Cardiac muscle cell (in vitro differentiated cells and primary cell): ENCODE data around the gene XRRA1. TPM values are rescaled to one million over a fixed set of nuclear protein-coding genes. Genes with fewer than 3 reads are reported as not detected.

Source experiments
- DNase-seq, 2 donors: peaks; one replicate each; pipeline versions ENCODE4 v3.0.0 to v3.0.0-alpha.2; 2010 to 2017; ENCODE audit warnings: low read depth in 1 of 2, low spot score in 1 of 2
- H3K27ac ChIP-seq: fragments of 200-600 bp; sonication (generic); 2 replicates; pipeline ENCODE4 v1.5.1; 2016
- H3K27me3 ChIP-seq: fragments of 200-600 bp; sonication (generic); 2 replicates; pipeline ENCODE4 v1.6.0; 2016; ENCODE audit warnings: control low read depth
- H3K36me3 ChIP-seq: fragments of 200-600 bp; sonication (generic); 2 replicates; pipeline ENCODE4 v1.5.1; 2016; ENCODE audit warnings: control low read depth
- H3K4me1 ChIP-seq: fragments of 200-600 bp; sonication (generic); 2 replicates; pipeline ENCODE4 v1.8.1; 2017; ENCODE audit warnings: low read depth, mild to moderate bottlenecking, mixed run types
- H3K4me3 ChIP-seq: fragments of 200-600 bp; sonication (generic); 2 replicates; pipeline ENCODE4 v1.5.1; 2016; ENCODE audit warnings: mild to moderate bottlenecking
- H3K9me3 ChIP-seq: fragments of 200-600 bp; sonication (generic); 2 replicates; pipeline ENCODE4 v1.5.1; 2017; ENCODE audit warnings: low read depth, mild to moderate bottlenecking, control low read depth
- polyA plus RNA-seq: library from polyadenylated mRNA; unstranded; fragments of >200 nt; fragmentation: Nextera tagmentation; extraction: Ambion mirVana; gene quantifications from 2 replicates; pipeline ENCODE4 v1.2.1, GENCODE V29; 2016
- total RNA-seq: library from RNA; depleted of rRNA; stranded (reverse); fragments of >200 nt; gene quantifications from 2 replicates; pipeline ENCODE4 v1.2.3, GENCODE V29; 2016
- TF ChIP-seq, protein P1 (sequence below): IDR thresholded peaks from 2 replicates; pipeline ENCODE4 v1.5.1; 2012; ENCODE audit warnings: low read depth, mild to moderate bottlenecking, low read length

The XRRA1 gene
- total and polyA plus RNA-seq, 2 experiments from 2014 or later, result 16.0 to 35.9 TPM

DNA sequence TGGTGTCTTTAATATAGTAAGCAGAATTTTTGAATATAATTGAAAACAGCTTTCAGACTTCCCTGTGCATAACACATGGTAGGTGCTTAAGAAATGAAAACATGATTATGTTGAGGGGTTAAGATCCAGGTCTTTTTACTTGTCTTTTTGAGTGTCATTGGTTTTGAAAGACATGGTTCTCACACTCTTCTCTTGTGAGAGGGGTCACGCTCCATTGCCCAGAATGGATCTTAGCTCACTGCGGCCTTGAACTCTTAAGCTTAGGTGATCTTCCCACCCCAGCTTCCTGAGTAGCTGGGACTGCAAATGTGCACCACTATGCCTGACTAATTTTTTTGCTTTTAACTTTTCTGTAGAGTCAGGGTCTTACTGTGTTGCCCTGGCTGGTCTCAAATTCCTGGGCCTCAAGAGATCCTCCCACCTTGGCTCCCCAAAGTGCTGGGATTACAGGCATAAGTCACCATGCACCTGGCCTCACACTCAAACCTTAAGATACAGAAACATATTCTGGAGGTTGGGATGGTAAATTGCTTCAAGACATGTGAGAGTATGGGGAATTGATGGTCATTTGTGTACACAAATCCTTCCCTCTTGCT lies 1.6 kb upstream of the XRRA1 start:
- TF ChIP-seq, protein P1, sequence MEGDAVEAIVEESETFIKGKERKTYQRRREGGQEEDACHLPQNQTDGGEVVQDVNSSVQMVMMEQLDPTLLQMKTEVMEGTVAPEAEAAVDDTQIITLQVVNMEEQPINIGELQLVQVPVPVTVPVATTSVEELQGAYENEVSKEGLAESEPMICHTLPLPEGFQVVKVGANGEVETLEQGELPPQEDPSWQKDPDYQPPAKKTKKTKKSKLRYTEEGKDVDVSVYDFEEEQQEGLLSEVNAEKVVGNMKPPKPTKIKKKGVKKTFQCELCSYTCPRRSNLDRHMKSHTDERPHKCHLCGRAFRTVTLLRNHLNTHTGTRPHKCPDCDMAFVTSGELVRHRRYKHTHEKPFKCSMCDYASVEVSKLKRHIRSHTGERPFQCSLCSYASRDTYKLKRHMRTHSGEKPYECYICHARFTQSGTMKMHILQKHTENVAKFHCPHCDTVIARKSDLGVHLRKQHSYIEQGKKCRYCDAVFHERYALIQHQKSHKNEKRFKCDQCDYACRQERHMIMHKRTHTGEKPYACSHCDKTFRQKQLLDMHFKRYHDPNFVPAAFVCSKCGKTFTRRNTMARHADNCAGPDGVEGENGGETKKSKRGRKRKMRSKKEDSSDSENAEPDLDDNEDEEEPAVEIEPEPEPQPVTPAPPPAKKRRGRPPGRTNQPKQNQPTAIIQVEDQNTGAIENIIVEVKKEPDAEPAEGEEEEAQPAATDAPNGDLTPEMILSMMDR, result no peak
- Histone ChIP-seq H3K27me3 (no peaks in the 10 kb centered on the region), H3K27ac (peak overlapping the region; percentile 5), H3K4me1 (peaks cover 24% of the 10 kb centered on the region), H3K36me3 (no peaks in the 10 kb centered on the region), H3K4me3 (peak overlapping the region; percentile 87), H3K9me3 (no peaks in the 10 kb centered on the region)
- no peak for DNase-seq

DNA sequence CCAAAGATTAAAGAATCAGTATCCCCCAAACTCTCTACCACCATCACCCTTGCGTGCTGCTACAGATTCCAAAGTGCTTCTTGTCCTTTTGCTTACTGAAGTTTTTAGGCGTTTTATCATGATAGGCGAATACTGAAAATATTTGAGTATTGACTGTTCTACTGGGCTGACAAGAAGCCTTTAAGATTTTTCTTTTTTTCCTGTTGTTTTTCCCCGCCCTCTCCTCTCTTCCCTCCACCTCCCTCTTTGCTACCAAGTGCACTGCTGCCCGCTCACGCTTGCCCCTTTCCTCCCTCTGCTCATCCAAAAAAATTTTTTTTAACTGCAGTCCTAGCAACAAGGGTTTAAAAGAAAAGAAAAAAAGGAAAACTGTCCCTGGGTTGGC lies 854 bp upstream of the XRRA1 start:
- Histone ChIP-seq H3K4me3 (peak overlapping the region; percentile 87), H3K9me3 (no peaks in the 10 kb centered on the region), H3K4me1 (peaks cover 24% of the 10 kb centered on the region), H3K36me3 (no peaks in the 10 kb centered on the region), H3K27ac (peak overlapping the region; percentile 76), H3K27me3 (no peaks in the 10 kb centered on the region)
- TF ChIP-seq, protein P1, result no peak
- peak in 1 of 2 donors; percentile 4 for DNase-seq

DNA sequence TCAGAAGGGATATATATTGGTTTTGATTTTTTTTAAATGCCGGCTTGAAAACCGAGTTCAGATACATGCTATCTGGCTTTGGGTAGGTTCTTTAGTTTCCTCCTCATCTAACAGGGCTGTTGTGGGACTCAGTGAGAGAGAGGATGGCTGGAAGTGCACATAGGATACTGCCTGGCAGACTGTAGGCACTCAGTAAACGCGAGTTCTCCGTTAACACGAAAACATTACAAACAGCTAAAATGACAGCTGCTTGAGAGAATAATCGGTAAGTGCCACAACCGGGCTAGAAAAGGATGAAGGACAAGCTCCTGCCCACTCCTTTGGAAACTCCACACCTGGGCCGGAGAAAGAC lies 369 bp downstream of the XRRA1 start:
- H3K4me3 ChIP-seq, result peak overlapping the region; percentile 87
- peak in 1 of 2 donors; percentile 33 for DNase-seq
- H3K27ac ChIP-seq, result peak overlapping the region; percentile 76
- TF ChIP-seq, protein P1, result no peak
- H3K4me1 ChIP-seq, result peaks cover 24% of the 10 kb centered on the region
- no peaks in the 10 kb centered on the region for H3K36me3 ChIP-seq
- H3K9me3 ChIP-seq, result no peaks in the 10 kb centered on the region
- no peaks in the 10 kb centered on the region for H3K27me3 ChIP-seq

DNA sequence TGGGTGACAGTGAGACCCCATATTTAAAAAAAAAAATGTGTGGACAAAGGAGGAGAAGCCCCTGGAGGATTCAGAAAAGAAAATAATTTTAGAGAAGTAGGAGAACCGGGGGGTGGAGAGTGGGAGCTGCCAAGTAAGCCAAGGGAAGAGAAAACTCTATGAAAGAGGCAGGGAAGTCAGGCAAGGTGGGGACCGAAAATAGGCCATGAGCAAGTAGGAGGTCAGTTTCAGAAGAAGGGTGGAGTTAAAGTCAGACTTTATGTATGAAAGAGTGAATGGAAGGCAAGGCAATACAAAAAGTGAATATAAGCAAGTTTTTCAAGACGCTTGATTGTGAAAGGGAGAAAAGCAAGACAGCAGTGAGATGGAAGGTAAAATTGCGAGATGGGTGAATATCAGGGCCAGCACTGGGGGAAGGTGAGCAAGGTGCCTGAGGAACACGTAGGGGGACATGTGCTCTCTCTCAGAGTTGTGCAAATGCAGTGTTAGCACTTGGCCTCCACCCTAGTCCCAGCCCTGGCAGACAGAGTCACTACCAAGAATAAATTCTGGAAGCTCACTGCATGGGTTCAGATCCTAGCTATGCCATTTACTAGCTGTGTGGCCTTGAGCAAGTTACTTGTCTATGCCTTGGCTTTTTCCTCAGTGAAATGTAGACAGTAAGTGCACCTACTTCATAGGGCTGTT lies 6.7 kb downstream of the XRRA1 start:
- Histone ChIP-seq H3K4me1 (no peaks in the 10 kb centered on the region), H3K9me3 (no peaks in the 10 kb centered on the region), H3K27ac (no peak overlapping the region), H3K36me3 (peaks cover 3% of the 10 kb centered on the region), H3K27me3 (no peaks in the 10 kb centered on the region), H3K4me3 (no peak overlapping the region)
- no peak for DNase-seq
- TF ChIP-seq, protein P1, result no peak

DNA sequence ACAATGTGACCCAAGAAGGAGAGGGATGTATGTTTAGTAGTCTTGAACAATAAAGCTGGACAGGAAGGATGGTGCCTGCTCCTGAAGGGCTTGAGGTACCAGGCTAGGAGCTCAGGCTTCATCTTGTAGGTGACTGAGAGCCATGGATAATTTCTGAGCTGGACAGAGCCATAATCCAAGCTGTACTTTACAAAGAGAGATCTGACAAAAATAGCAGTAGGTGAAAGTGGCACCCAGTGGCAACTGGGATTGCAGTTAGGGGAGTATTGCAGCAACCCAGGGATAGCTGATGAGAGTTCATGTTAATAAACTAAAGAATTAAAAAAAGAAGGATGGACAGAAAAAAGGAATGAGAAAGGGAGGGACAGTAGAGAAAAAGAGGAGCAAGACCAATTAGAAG lies 7.4 kb downstream of the XRRA1 start:
- H3K27ac ChIP-seq, result no peak overlapping the region
- H3K4me3 ChIP-seq, result no peak overlapping the region
- DNase-seq, result no peak
- TF ChIP-seq, protein P1, result no peak
- H3K9me3 ChIP-seq, result no peaks in the 10 kb centered on the region
- peaks cover 7% of the 10 kb centered on the region for H3K36me3 ChIP-seq
- no peaks in the 10 kb centered on the region for H3K4me1 ChIP-seq
- H3K27me3 ChIP-seq, result no peaks in the 10 kb centered on the region
